ENCODE measurements around the gene SNTG2.

The SNTG2 gene

GRCh38 chr2:1010415-1010930 lies 59.8 kb downstream of the SNTG2 start:
- no peak for DNase-seq

GRCh38 chr2:1011006-1011405 lies 60.4 kb downstream of the SNTG2 start:
- no peak for DNase-seq

GRCh38 chr2:1011985-1012384 lies 61.3 kb downstream of the SNTG2 start:
- DNase-seq, result no peak

GRCh38 chr2:1014802-1015201 lies 64.2 kb downstream of the SNTG2 start:
- DNase-seq, result no peak

GRCh38 chr2:1016500-1016899 lies 65.9 kb downstream of the SNTG2 start:
- no peak for DNase-seq

- DNase-seq, result no peak
These were observed 67.2 kb downstream of the SNTG2 start for GRCh38 chr2:1017827-1018226.

GRCh38 chr2:1020206-1020605 lies 69.6 kb downstream of the SNTG2 start:
- no peak for DNase-seq

- DNase-seq, result no peak
These were observed 71.5 kb downstream of the SNTG2 start for GRCh38 chr2:1022178-1022577.

GRCh38 chr2:1024981-1025380 lies 74.3 kb downstream of the SNTG2 start:
- no peak for DNase-seq

GRCh38 chr2:1026141-1026540 lies 75.5 kb downstream of the SNTG2 start:
- DNase-seq, result no peak

- no peak for DNase-seq
These were observed 78.2 kb downstream of the SNTG2 start for GRCh38 chr2:1028831-1029230.

- DNase-seq, result no peak
These were observed 81.4 kb downstream of the SNTG2 start for GRCh38 chr2:1032030-1032429.

- DNase-seq, result no peak
These were observed 82.4 kb downstream of the SNTG2 start for GRCh38 chr2:1033069-1033468.

GRCh38 chr2:1037066-1037465 lies 86.4 kb downstream of the SNTG2 start:
- no peak for DNase-seq

GRCh38 chr2:1039549-1039948 lies 88.9 kb downstream of the SNTG2 start:
- DNase-seq, result no peak

- DNase-seq, result no peak
These were observed 90.6 kb downstream of the SNTG2 start for GRCh38 chr2:1041012-1041805.

- no peak for DNase-seq
These were observed 94.5 kb downstream of the SNTG2 start for GRCh38 chr2:1045109-1045508.

GRCh38 chr2:1046067-1046466 lies 95.4 kb downstream of the SNTG2 start:
- DNase-seq, result no peak

GRCh38 chr2:1047485-1047884 lies 96.8 kb downstream of the SNTG2 start:
- DNase-seq, result no peak

GRCh38 chr2:1049691-1050090 lies 99.0 kb downstream of the SNTG2 start:
- no peak for DNase-seq

GRCh38 chr2:1051075-1051474 lies 100.4 kb downstream of the SNTG2 start:
- no peak for DNase-seq

GRCh38 chr2:1052771-1053191 lies 102.1 kb downstream of the SNTG2 start:
- DNase-seq, result no peak

- no peak for DNase-seq
These were observed 103.1 kb downstream of the SNTG2 start for GRCh38 chr2:1053786-1054185.

GRCh38 chr2:1054399-1054798 lies 103.8 kb downstream of the SNTG2 start:
- no peak for DNase-seq

GRCh38 chr2:1055014-1055595 lies 104.5 kb downstream of the SNTG2 start:
- DNase-seq, result no peak
